Measurements from ENCODE around the gene APEX1. TPM values are rescaled to one million over a fixed set of nuclear protein-coding genes. Genes with fewer than 3 reads are reported as not detected.

The APEX1 gene
- total RNA-seq, 2 donors from 2014 or later, result 45.9 to 85.6 TPM

Other genes starting within 250 kb of the APEX1 start
- gene OR11H6, start 231.5 kb upstream of the APEX1 start, total RNA-seq, result not detected
- gene OR11H7, start 226.2 kb upstream of the APEX1 start, total RNA-seq, result not detected
- gene OR11H4, start 215.9 kb upstream of the APEX1 start, total RNA-seq, result not detected
- gene TTC5, start 149.3 kb upstream of the APEX1 start, total RNA-seq, result 10 to 100 TPM; 10.2 to 10.4 TPM
- 10 to 100 TPM; 47.7 to 60.3 TPM for gene CCNB1IP1, start 121.9 kb upstream of the APEX1 start, total RNA-seq
- gene PARP2, start 111.6 kb upstream of the APEX1 start, total RNA-seq, result 1 to 10 TPM; 3.9 to 5.8 TPM
- gene TEP1, start 41.7 kb upstream of the APEX1 start, total RNA-seq, result 10 to 100 TPM; 33.0 to 54.2 TPM
- gene KLHL33, start 19.1 kb upstream of the APEX1 start, total RNA-seq, result under 1 TPM; 0.14 to 0.42 TPM
- gene OSGEP, start 414 bp upstream of the APEX1 start, total RNA-seq, result 100 to 1,000 TPM in 1 of 2 donors, 10 to 100 TPM in 1; 66.2 to 108 TPM
- 10 to 100 TPM; 11.6 to 13.8 TPM for gene PIP4P1, start 6.2 kb downstream of the APEX1 start, total RNA-seq
- gene PNP, start 14.2 kb downstream of the APEX1 start, total RNA-seq, result 100 to 1,000 TPM in 1 of 2 donors, 10 to 100 TPM in 1; 42.4 to 170 TPM
- gene RNASE10, start 50.3 kb downstream of the APEX1 start, total RNA-seq, result not detected
- gene RNASE9, start 105.8 kb downstream of the APEX1 start, total RNA-seq, result not detected
- not detected for gene RNASE11, start 132.8 kb downstream of the APEX1 start, total RNA-seq
- gene RNASE12, start 136.2 kb downstream of the APEX1 start, total RNA-seq, result not detected
- gene OR6S1, start 186.5 kb downstream of the APEX1 start, total RNA-seq, result not detected
- 10 to 100 TPM; 45.6 to 66.4 TPM for gene RNASE4, start 229.3 kb downstream of the APEX1 start, total RNA-seq
- gene ANG, start 233.5 kb downstream of the APEX1 start, total RNA-seq, result 10 to 100 TPM; 13.5 to 15.7 TPM